NB4 (cell line): ENCODE data around the gene TOGARAM2.

Experiments used
- DNase-seq: peaks from one replicate; pipeline ENCODE4 v3.0.0; 2010; ENCODE audit warnings: low read depth
- H3K4me3 ChIP-seq: one replicate; pipeline ENCODE4 v1.5.1; 2011; ENCODE audit warnings: mild to moderate bottlenecking, low read depth, low read length, moderate library complexity
- CTCF ChIP-seq: IDR thresholded peaks from one replicate; pipeline ENCODE4 v1.5.1; 2012; ENCODE audit warnings: low read depth, low read length
- MAX ChIP-seq: IDR thresholded peaks from 2 replicates; pipeline ENCODE4 v1.6.1; 2011; ENCODE audit warnings: low read depth, low read length
- MYC ChIP-seq: IDR thresholded peaks from 2 replicates; pipeline ENCODE4 v1.6.1; 2011; ENCODE audit warnings: low read depth, low read length
- POLR2A ChIP-seq: IDR thresholded peaks from 2 replicates; pipeline ENCODE4 v1.6.1; 2011; ENCODE audit warnings: mild to moderate bottlenecking; ENCODE audit not compliant: insufficient read length; ENCODE audit errors: extremely low read depth

Gene TOGARAM2

GRCh38 chr2:28981016-28981441, at the start of gene TOGARAM2:
Gene TOGARAM2, plus strand, starts transcription at chr2:28981298. Its CDS starts 13,537 bp downstream, at chr2:28994835.
- TF ChIP-seq POLR2A (no peak), CTCF (no peak), MAX (no peak), MYC (no peak)
- no peak for DNase-seq
- H3K4me3 ChIP-seq = no peak within 1 kb of the TSS

GRCh38 chr2:28934769-28935168, 46.3 kb upstream of the TOGARAM2 start:
- no peak for DNase-seq
- H3K4me3 ChIP-seq = no peak overlapping the region
- TF ChIP-seq CTCF (no peak), MAX (no peak), MYC (no peak), POLR2A (no peak)

- TF ChIP-seq MAX (no peak), CTCF (no peak), MYC (no peak), POLR2A (no peak)
- no peak overlapping the region for H3K4me3 ChIP-seq
- DNase-seq = no peak
These were observed 40.1 kb upstream of the TOGARAM2 start for GRCh38 chr2:28941008-28941407.

GRCh38 chr2:28944535-28945248, 36.4 kb upstream of the TOGARAM2 start:
- no peak for DNase-seq
- TF ChIP-seq POLR2A (no peak), CTCF (no peak), MYC (no peak), MAX (no peak)
- H3K4me3 ChIP-seq = no peak overlapping the region

GRCh38 chr2:28948160-28948559, 32.9 kb upstream of the TOGARAM2 start:
- no peak for TF ChIP-seq CTCF
- no peak for TF ChIP-seq POLR2A
- no peak for TF ChIP-seq MAX
- no peak for TF ChIP-seq MYC
- H3K4me3 ChIP-seq = no peak overlapping the region
- DNase-seq = no peak

GRCh38 chr2:28949190-28949589, 31.9 kb upstream of the TOGARAM2 start:
- DNase-seq = no peak
- TF ChIP-seq MYC (no peak), POLR2A (no peak), MAX (no peak)

More at GRCh38 chr2:28949190-28949589, 31.9 kb upstream of the TOGARAM2 start:
- H3K4me3 ChIP-seq = no peak overlapping the region
